Dermis microvascular lymphatic vessel endothelial cell (primary cell): Measurements from ENCODE around the gene IL6. TPM values are rescaled to one million over a fixed set of nuclear protein-coding genes. Genes with fewer than 3 reads are reported as not detected.
"Not testable (repeated sequence)": the region's sequence is repeated elsewhere in the genome, so short reads cannot be mapped to it uniquely, and the experiment has no call there.

Source experiments
- DNase-seq, 2 donors: peaks; one replicate each; pipeline versions ENCODE4 v3.0.0 to v3.0.0-alpha.2; 2010; ENCODE audit warnings: low read depth in 2 of 2
- total RNA-seq: library from RNA; depleted of rRNA; stranded (reverse); fragments of >200 nt; gene quantifications from 2 replicates; pipeline ENCODE4 v1.2.1, GENCODE V29; 2014

IL6 gene
- total RNA-seq, 1 donor from 2014 or later = 0.39 TPM

DNA sequence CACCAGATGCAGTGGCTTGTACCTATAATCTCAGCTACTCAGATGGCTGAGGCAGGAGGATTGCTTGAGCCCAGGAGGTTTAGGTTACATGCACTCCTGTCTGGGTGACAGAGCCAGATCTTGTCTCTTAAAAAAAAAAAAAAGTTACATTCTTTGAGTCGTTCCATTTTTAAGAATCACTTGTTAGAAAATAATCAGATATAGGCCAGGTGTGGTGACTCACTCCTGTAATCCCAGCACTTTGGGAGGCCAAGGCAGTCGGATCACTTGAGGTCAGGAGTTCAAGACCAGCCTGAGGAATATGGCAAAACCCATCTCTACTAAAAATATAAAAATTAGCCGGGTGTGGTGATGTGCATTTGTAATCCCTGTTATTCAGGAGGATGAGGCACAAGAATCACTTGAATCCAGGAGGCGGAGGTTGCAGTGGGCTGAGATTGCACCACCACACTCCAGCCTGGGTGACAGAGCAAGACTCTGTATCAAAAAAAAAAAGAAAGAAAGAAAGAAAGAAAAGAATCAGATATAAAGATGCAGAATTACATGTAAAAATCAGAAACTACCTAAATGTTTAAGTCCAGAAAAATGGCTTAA lies 52.8 kb downstream of the IL6 start:
- not testable (repeated sequence) for DNase-seq

DNA sequence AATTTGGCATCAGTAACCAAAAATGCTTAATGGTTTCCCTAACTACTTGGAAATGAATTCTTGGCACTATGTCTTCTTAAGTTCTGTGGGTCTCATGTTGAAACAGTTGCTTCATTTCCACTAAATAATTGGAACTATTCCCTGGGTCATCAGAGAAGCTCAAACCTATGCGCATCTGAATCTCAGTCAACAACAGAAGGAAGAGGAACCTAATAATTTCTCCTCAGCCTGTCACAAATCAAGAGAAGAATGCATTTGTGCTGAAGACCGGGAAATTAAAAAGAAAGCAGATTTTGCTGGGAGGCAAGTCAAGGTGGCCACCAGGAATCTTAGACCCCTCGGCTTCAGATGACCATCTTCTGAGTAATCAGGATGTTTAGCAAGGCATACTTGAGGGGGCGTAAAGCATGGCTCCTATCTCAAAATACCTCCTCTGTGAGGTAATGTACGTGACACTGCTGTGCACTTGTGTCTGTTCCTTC lies 54.3 kb downstream of the IL6 start:
- DNase-seq = no peak

Other genes starting within 250 kb of the IL6 start
- 2.9 and 10.9 TPM in 2 replicates for gene STEAP1B, start 227.0 kb upstream of the IL6 start, total RNA-seq
- 94.4 and 103 TPM in 2 replicates for gene TOMM7, start 95.6 kb downstream of the IL6 start, total RNA-seq